HG03460 (cell line): ENCODE results near the gene SCN10A.

ENCODE experiments used
- ATAC-seq: cut with Tn5 transposase; IDR thresholded peaks from one replicate; pipeline ENCODE4 v1.9.1; 2021; ENCODE audit not compliant: unreplicated experiment

SCN10A gene

DNA sequence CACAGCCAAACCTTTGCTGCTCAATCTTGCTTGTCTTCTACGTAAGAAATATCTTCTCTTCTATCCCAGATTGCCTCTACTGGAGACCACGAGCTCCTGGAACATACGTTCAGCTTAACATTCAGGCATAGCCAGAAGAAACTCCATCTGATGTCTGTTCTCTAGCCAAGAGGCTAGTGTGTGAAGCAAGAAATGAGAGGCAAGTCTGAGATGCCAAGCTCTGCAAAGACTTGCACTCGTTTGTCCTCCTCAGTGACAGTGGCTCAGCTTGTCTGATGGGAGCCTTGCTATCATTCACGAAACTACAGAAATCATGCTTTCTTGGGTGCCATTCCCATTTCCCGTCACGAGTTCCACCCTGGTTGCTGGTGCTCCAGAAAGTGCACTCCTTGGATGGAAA is at the start of gene SCN10A:
Gene SCN10A, minus strand, starts transcription at position 192 of the 400 bp plus-strand sequence. CDS start 22,207 bp downstream, outside the sequence.
- no peak for ATAC-seq

DNA sequence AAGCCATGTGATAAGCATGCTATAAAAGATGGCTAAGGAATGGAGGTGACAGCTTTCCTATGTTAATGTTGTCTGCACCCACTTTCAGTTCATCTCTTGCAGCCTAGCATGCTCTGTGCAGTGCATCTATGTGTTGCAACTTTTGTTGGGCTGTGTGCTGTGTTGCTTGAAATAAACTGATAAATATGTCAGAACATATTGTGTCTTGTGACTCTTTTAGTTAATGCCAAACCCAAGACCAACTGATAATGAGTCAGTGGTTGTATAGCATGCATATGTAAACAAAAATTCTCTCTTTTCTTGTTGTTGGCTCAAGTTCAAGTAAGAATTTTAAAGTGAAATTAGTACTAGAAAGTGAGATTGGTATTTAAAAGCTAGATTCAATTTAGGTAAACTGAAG is 37.0 kb upstream of the SCN10A start:
- no peak for ATAC-seq

DNA sequence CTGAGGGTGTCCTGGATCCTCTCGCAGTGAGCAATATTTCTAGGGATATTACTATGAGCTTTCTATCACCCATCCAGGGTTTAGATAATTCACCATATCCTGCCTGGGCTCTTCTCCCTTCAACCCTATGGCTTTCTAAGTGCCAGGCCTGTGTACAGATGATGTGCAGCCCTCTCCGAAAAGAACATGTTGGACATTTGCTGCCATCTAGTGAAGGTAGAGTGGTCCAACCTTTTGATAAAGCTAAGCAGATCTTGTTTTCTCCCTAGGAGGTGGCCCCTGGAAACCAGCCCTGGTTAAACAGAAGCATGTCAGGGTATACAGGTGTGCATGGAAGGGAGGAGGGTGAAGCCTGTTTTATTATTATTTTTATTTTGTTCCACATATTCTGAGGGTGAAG is 27.9 kb upstream of the SCN10A start:
- ATAC-seq = no peak

DNA sequence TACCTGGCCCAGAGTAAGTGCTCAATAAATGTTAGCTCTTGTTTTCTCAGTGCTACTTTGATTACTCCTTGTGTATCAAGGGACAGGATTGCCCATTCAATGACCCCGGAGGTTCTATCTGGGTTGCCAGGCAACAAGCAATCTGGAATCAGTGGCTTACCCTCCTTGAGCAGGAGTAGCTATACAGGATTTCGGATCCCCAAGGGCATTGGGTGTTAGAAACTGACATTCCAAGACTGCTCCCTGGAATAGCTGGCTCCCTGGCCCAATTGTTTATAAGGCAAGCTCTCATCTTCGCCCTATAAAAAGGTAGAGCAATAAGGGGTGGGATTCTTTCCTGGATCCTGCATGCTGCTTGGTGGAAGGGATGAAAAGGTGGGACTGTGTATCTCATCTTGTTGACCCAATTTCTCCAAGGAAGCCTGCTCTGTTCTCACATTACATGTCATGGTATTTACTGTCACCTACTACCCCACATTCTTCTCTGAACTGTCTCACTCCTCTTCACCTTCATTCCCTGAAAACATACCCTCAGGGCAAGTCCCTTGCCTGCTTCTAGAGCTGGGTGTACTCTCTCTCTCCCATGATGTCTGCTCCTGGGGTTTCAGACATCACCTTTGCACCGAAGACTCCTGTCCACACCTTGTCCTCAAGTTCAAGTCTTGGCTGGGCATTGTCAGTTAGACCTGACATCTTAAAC is 26.4 kb upstream of the SCN10A start:
- ATAC-seq = no peak

DNA sequence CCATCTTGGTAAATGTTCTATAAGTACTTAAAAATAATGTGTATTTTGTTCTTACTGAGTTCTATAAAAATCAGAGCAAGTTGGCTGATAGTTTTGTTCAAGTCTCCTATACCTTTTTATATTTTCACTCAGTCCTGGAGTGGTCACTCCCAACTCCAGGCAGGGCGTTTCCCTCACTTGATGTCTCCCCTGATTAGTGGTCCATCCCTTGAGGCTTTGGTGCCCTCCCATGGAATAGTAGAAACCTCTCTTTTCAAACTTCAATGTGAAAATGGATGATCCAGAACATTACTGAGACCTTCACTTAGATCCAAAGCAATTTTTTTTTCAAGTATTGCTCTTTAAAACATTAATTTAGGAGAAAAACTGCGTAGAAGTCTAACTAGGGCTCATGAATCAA is 25.0 kb upstream of the SCN10A start:
- no peak for ATAC-seq

DNA sequence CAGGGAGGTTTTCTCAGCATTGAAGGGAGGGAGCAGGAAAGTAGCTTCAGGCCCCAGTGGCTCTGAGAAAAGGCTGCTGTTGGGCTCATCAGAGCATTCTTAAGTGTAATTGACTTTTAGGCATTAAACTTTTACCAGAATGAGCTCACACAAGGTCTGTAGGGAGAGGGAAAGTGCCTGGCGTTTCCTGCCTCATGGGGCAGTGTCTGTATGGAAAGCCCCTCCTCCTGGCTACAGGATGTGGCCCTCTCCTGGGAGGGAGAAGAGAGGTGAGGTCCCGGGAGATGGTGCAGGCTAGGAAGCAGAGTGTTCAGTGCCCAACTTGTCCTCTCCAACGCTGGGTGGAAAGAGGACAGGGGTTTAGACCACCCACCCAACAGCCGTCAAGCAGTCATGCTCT is 21.3 kb upstream of the SCN10A start:
- ATAC-seq = no peak

DNA sequence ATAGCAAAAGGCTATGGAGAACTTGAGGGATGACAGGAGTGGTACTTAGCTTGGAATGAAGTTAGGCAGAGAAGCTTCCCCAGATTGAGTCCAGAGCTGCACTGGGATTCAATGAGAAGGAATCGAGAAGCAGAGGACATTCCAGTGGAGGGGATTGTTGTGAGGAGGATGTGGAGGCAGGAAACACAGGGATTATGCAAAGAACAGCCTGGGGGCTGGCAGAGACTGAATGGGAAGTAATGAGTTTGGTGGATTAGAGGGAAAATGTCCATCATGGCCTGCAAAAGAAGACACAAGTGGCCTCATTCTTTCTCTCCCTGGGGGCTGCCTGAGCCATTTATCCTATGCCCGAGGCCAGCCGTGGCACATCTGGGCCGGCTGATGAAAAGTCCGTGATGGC is 20.5 kb upstream of the SCN10A start:
- no peak for ATAC-seq

DNA sequence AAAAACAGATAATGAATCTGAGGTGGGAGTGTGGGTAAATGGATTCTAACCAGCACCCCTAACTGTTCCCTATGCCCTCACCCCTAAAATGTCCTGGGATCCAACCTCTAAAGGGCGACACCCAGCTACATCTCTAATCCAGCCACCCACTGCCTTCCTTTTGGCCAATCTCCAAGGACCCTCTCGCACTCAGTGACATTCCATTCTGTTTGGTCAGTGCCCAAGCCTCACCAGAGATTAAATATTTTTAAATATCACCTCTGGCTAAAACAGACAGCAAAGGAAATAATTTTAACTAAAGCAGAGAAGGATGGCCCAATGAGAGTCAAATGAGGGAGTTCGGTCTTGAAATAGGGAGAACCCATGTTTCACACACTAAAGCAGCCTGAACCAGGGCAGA is 19.9 kb upstream of the SCN10A start:
- ATAC-seq = no peak

DNA sequence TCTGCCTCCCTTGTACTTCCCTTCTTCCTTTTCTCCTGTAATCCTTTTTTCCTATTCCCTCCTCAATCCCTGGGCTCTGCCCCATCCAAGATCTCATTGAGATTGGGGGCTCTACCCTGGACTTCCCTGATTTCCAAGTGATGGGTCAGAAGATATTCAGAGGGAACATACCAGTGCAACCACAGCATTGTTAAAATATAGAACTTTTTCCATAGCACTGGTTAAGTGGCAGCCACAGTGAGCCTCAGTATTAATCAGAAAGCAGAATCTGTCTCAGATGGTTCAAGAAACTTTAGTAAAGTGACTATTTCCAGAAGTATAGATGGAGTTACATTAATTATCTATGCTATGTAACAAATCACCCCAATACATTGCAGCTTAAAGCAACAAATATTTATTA is 18.7 kb upstream of the SCN10A start:
- ATAC-seq = no peak

DNA sequence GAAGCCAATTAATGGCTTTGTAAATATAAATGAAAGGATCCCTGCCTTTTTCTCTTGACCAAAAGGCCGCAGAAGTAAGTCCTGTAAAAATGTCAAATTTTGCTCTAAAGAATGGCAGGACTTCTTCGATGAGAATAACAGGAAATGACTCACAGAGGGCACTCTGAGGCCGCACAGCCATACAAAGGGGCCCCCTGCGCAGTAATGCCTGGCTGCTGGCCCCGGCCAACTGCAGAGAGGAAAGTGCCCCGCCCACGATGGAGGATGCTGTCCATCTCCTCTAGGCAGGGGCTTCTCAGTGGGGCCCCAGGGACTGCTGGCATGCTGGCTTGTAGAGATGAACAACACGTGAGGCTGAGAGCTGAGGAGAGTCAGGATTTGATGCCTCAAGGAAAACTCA is 18.1 kb upstream of the SCN10A start:
- ATAC-seq = no peak

DNA sequence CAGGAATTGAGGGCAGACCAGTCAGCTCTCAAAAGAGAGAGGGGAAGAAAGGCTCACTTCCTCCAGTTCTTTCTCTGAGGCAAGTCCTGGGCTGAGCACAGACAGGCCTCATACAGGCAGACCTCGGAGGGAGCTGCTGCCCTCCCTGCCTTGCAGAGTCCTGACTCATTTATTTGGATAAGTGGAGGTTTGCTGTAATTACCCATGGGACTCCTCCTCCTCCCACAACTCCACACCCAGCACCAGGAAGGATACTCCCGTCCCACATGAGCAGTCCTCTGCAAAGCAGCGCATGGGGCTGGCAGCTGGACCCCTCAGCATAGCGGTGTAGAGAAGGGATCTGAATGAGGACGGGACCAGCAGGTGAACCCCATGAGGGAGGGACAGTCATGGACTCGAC is 13.4 kb upstream of the SCN10A start:
- no peak for ATAC-seq

DNA sequence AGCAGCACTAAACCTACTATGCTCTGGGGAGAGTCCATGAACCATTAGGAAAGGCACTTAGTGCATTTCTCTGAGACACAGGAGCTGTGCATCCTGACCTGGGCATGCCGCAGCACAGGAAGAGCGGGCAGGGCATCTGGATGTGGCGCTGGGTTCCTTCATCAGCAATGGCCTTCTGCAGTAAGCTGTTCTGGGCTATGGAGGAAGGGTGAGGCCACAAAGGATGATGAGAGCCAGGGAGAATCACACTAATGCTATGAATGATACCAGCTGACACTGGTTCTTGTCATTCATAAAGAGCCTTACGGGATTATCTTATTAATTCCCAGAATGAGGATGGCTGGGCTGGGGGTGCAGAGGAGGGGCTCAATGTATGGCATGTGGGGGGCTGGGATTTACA is 12.7 kb upstream of the SCN10A start:
- ATAC-seq = no peak

DNA sequence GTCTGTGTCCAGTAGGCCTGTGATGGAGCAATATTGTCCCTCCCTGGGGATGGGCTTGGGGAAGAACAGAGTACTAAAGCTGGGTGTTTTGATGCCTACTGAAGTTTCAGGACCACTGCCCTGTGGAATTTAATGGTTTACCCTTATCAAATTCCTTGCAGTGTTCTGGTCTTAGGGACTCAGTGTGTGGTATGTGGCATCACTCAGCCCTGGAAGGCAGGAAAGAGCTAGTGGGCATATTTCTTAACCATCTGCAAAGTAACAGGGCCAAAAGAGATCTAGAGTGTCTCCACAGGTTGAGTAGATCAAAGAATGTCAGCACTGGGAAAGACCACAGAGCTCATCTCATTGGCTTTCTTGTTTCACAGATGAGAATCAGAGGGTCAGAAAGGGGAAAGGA is 11.8 kb upstream of the SCN10A start:
- ATAC-seq = no peak

DNA sequence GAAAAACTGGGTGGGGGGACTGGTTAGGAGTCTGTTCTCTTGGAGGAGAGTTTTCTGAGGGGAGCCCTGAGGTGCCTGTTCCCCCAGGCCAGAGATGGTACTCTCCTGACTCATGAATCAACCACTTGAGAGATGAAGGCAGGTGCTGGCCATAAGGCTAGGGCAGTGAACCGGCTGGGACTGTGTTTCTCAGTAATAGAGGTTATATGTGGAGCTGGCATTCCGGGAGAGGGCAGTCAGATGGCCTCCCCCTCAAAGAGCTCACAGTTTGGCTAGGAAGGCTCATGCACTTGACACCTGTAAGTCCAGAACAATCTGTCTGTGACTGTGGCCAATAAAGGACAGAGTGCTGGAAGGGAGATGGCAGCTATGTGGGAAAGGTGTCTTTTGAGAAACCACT is 10.0 kb upstream of the SCN10A start:
- no peak for ATAC-seq

DNA sequence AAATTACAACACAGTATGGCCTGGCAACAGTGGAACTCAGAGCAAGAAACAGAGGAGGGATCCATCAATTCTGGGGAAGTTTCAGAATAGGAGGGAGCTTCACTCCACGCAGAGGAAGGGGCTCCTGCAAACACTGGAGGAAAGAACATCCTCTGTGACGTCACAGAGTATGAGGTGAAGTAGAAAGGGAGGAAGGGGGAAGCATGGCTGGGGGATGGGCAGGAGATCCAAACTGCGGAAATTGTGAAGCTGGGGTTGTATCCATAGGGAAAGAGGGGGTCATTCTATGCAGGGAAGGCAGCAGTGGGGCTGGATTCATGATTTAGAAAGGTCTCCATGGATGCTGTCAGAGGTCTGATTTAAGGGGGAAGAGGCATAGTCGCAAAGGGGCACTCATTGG is 8.3 kb upstream of the SCN10A start:
- no peak for ATAC-seq

DNA sequence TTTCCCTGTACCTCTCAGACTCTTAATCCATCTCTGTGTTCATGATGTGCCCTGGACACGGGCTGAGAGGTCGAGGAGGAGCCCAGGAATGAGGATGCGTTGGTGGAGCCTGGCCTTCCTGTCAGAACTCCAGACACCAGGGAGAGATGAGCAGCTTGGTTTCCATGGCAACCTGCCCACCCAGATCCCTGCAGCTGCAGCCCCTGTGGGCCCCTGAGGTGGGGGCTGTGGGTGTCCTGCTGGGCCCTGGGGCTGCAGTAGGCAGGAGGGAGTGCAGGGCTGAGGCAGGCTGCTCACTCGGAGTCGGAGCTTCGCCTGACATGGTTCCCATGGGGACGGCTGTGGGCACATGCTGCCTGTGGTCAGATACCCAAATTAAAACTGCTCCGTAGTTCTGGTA is 7.7 kb upstream of the SCN10A start:
- ATAC-seq = no peak

DNA sequence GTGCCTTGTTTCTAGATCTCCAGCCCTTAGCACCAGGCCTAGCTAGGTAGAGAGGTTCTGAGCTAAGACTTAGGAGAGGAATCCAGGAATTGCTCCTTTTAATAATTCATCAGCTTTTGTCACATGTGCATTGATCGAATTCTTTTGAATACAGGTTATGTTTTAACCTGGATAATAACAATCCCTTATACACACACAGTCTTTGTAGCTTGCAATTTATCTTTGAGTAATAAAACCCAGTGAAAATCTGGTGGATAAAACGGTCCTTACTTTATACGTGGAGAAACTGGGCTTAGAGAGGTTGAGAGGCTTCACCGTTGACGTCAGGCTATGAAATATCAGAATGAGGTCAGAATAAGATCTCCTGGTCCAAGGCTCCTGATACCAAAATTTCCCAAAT is 7.2 kb upstream of the SCN10A start:
- ATAC-seq = no peak

DNA sequence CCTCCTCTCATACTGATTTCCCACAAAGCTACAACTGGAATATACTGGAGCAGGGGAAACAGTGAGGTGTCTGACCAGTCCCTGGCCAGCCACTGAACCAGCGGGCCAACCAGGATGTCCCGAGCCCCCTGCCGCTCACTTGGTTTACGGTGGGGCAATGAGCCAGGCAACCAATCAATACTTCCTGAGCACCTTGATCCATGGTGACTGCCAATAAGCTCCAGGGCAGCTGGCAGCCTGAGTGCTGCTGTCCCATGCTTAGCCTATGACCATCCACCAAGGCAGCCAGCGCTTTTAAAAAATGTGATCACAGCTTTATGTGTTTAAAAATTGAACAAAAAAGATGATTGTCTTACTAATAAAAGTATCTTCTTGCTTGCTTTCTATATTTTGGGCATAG is 4.2 kb downstream of the SCN10A start:
- no peak for ATAC-seq

DNA sequence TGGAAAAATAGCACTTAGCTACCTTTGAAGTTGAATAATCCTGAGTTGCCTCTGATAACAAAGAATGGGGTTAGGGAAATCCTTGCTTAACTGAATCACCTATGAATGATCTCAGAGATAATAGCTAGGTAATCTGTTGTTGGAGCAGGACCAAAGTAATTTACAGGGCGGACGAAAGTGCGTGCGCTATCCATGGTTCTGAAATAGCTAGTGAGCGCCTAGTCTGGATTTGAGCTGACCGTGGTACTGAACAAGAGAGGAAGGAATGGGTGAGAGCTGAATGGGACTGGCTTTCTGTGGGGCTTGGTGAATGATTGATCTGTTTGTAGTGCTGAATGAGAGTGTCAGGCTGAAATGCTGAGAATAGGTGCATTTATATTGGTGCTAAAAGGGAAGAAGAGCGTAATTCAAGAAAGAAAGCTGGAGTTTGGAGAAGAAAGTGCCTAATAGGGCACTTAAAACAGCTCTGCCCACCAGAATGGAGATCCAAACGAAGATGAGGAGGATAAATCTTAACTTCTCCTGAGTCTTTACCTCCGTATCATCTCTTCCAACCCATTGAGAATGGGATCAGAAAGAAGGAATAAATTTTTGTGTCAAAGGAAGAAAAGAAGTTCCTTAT is 10.1 kb downstream of the SCN10A start:
- ATAC-seq = no peak

DNA sequence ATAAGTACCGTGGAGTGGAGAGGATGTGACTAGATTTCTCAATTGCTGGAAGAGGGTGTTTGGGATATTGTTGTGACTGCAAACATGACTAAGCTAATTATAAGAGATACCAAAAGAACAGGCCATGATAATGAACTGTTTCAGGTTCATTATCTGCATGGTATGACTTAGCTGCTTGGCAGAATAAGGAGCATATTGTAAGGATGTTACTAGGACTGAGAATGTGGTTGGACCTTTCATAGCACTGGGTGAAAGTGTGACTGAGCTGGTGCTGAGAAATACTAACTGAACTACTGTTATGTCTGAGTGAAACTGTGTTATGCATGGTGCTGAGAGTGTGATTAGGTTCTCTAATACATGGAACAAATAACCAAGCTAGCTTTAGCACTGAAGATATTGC is 11.0 kb downstream of the SCN10A start:
- ATAC-seq = no peak

DNA sequence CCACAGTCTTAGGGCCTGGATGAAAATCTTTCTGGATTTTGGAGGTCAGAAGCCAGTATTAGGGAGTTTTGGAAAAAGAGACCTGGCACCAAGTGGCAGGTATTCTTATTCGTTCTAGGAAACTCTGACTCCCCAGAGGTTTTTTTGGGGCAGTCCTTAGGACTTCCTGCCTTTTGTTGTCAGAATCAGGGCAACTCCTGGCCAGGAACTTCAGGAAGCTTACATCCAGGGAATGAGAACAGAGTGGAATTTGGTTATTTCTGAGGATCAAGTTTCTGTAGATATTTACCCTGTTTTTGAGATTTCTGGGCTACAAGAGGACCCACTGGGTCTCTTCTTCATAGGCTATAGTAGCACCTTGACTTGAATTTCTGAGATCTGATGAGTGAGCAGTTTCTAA is 15.5 kb downstream of the SCN10A start:
- no peak for ATAC-seq

DNA sequence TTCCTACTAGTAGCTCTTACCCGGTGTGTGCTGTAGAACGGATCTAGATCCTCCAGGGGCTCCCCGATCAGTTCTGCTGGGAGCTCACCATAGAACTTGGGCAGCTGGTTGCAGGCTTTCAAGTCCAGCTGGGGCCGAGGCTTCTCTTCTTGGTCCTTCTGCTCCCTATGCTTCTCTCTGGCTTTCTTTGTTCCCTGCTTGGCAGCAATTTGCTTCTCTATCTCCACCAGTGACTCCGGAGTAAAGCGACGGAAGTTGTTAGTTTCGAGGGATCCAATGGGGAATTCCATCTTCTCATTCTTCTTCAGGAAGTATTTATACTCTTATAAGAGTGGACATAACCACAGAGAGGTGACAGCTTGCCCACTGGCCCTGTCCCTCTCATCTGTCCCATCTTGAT is 22.3 kb downstream of the SCN10A start:
- ATAC-seq = no peak

DNA sequence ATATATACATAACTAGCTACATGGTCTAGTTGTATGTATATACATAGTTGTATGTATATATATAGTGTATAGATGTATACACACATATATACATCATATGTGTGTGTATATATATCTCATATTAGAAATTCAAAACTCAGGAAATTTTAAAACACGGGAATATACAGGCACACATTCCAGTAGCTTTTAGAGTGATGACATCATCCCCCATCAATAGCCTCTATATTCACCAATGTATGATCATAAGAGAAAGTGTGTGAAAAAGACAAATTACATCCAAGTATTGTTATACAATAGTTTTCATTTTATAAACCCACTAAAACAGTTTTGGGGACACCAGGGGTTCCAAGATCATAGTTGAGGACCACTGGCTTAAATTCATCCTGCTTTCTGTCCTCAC is 23.0 kb downstream of the SCN10A start:
- ATAC-seq = no peak
